H7 (cell line): Measurements from ENCODE around the gene MSH2. TPM values are rescaled to one million over a fixed set of nuclear protein-coding genes. Genes with fewer than 3 reads are reported as not detected.
"Not testable (repeated sequence)": the region's sequence is repeated elsewhere in the genome, so short reads cannot be mapped to it uniquely, and the experiment has no call there.

Experiments
- DNase-seq: peaks from one replicate; pipeline ENCODE4 v3.0.0; 2012
- H3K27me3 ChIP-seq: 2 replicates; pipeline ENCODE4 v1.6.0; 2011; ENCODE audit warnings: mild to moderate bottlenecking, low read length; ENCODE audit not compliant: control insufficient read depth, insufficient read depth
- H3K36me3 ChIP-seq: replicated peaks from 2 replicates; pipeline ENCODE4 v1.5.1; 2011; ENCODE audit warnings: low read length; ENCODE audit not compliant: control insufficient read depth, insufficient read depth
- H3K4me3 ChIP-seq: 2 replicates; pipeline ENCODE4 v1.5.1; 2011; ENCODE audit warnings: low read depth, mild to moderate bottlenecking, control low read depth, low read length, moderate library complexity; ENCODE audit not compliant: insufficient read depth
- total RNA-seq: library from RNA; depleted of rRNA; stranded (reverse); fragments of >200 nt; shearing (Covaris generic); gene quantifications from 2 replicates; pipeline ENCODE4 v1.2.3, GENCODE V29; 2014

Gene MSH2
- total RNA-seq, 1 experiment from 2014 or later: 203 TPM

- Histone ChIP-seq H3K4me3 (no peak overlapping the region), H3K27me3 (no peaks in the 10 kb centered on the region), H3K36me3 (no peaks in the 10 kb centered on the region; the same call in 1 of the 2 replicates)
- DNase-seq: no peak
These were observed 98.6 kb downstream of the MSH2 start for GRCh38 chr2:47501374-47502200.

- not testable (repeated sequence) for H3K27me3 ChIP-seq, H3K36me3 ChIP-seq, DNase-seq, H3K4me3 ChIP-seq
These were observed 99.5 kb downstream of the MSH2 start for GRCh38 chr2:47502498-47502897.

- Histone ChIP-seq H3K4me3 (no peak overlapping the region), H3K36me3 (no peaks in the 10 kb centered on the region; the same call in 1 of the 2 replicates), H3K27me3 (no peaks in the 10 kb centered on the region)
- DNase-seq: no peak
These were observed 100.6 kb downstream of the MSH2 start for GRCh38 chr2:47503481-47504070.

GRCh38 chr2:47504174-47504810 lies 101.3 kb downstream of the MSH2 start:
- Histone ChIP-seq H3K4me3 (no peak overlapping the region), H3K36me3 (no peaks in the 10 kb centered on the region; the same call in 1 of the 2 replicates), H3K27me3 (no peaks in the 10 kb centered on the region)
- DNase-seq: no peak

- Histone ChIP-seq H3K36me3 (no peaks in the 10 kb centered on the region; the same call in 1 of the 2 replicates), H3K4me3 (no peak overlapping the region), H3K27me3 (no peaks in the 10 kb centered on the region)
- no peak for DNase-seq
These were observed 103.1 kb downstream of the MSH2 start for GRCh38 chr2:47506024-47506423.

GRCh38 chr2:47506436-47506835 lies 103.5 kb downstream of the MSH2 start:
- H3K4me3 ChIP-seq: no peak overlapping the region
- H3K27me3 ChIP-seq: no peaks in the 10 kb centered on the region
- DNase-seq: peak; percentile 4
- no peaks in the 10 kb centered on the region; the same call in 1 of the 2 replicates for H3K36me3 ChIP-seq

- no peak overlapping the region for H3K4me3 ChIP-seq
- H3K27me3 ChIP-seq: no peaks in the 10 kb centered on the region
- peak; percentile 18 for DNase-seq
- H3K36me3 ChIP-seq: no peaks in the 10 kb centered on the region; the same call in 1 of the 2 replicates
These were observed 105.1 kb downstream of the MSH2 start for GRCh38 chr2:47508080-47508479.

GRCh38 chr2:47508641-47509040 lies 105.7 kb downstream of the MSH2 start:
- peak; percentile 10 for DNase-seq
- Histone ChIP-seq H3K36me3 (no peaks in the 10 kb centered on the region; the same call in 1 of the 2 replicates), H3K4me3 (no peak overlapping the region), H3K27me3 (no peaks in the 10 kb centered on the region)

GRCh38 chr2:47509250-47509649 lies 106.3 kb downstream of the MSH2 start:
- no peak overlapping the region for H3K4me3 ChIP-seq
- peak; percentile 9 for DNase-seq
- H3K36me3 ChIP-seq: no peaks in the 10 kb centered on the region; the same call in 1 of the 2 replicates
- H3K27me3 ChIP-seq: no peaks in the 10 kb centered on the region

GRCh38 chr2:47509821-47510385 lies 106.9 kb downstream of the MSH2 start:
- Histone ChIP-seq H3K27me3 (no peaks in the 10 kb centered on the region), H3K4me3 (no peak overlapping the region), H3K36me3 (no peaks in the 10 kb centered on the region)
- DNase-seq: peak; percentile 32

- Histone ChIP-seq H3K27me3 (no peaks in the 10 kb centered on the region), H3K36me3 (no peaks in the 10 kb centered on the region), H3K4me3 (no peak overlapping the region)
- peak; percentile 68 for DNase-seq
These were observed 107.8 kb downstream of the MSH2 start for GRCh38 chr2:47510745-47511144.

GRCh38 chr2:47512581-47513083 lies 109.7 kb downstream of the MSH2 start:
- peak; percentile 63 for DNase-seq
- Histone ChIP-seq H3K4me3 (no peak overlapping the region), H3K36me3 (no peaks in the 10 kb centered on the region), H3K27me3 (no peaks in the 10 kb centered on the region)

GRCh38 chr2:47513981-47514520 lies 111.1 kb downstream of the MSH2 start:
- Histone ChIP-seq H3K27me3 (no peaks in the 10 kb centered on the region), H3K36me3 (no peaks in the 10 kb centered on the region), H3K4me3 (no peak overlapping the region)
- DNase-seq: no peak
